Kidney (tissue), 14 donors: Measurements from ENCODE around the gene TBC1D9B. TPM values are rescaled to one million over a fixed set of nuclear protein-coding genes. Genes with fewer than 3 reads are reported as not detected.
A peak's percentile ranks its signal among the peaks of the same experiment; 100 is the strongest.

Experiments used
- DNase-seq, 5 donors: peaks; one replicate each; pipeline ENCODE4 v3.0.0-alpha.2; 2013 to 2020
- FAIRE-seq: peaks from 2 replicates; lab custom pipeline; 2012; peaks lifted over from hg19 to GRCh38; lab: Jason Lieb, UNC
- H3K27ac ChIP-seq, 2 donors: one replicate each; pipeline ENCODE4 v1.7.0; 2013; ENCODE audit warnings: low read depth in 2 of 2, low read length in 2 of 2, inconsistent platforms in 1 of 2
- H3K27me3 ChIP-seq: one replicate; pipeline ENCODE4 v1.7.1; 2013; ENCODE audit warnings: low read length, inconsistent platforms; ENCODE audit not compliant: control insufficient read depth, insufficient read depth
- H3K36me3 ChIP-seq, 3 donors: one replicate each; pipeline versions ENCODE4 v1.7.0 to v1.7.1; 2013; ENCODE audit warnings: low read length in 3 of 3, control low read depth in 1 of 3, inconsistent platforms in 1 of 3; ENCODE audit not compliant: insufficient read depth in 3 of 3, control insufficient read depth in 2 of 3
- H3K4me1 ChIP-seq, 3 donors: one replicate each; pipeline versions ENCODE4 v1.7.0 to v1.7.1; 2013; ENCODE audit warnings: low read length in 3 of 3, inconsistent platforms in 1 of 3, low read depth in 1 of 3; ENCODE audit not compliant: control insufficient read depth in 2 of 3, insufficient read depth in 2 of 3
- H3K4me3 ChIP-seq, 3 donors: one replicate each; pipeline versions ENCODE4 v1.7.0 to v1.8.1; 2013; ENCODE audit warnings: low read length in 3 of 3, control low read depth in 1 of 3, inconsistent platforms in 1 of 3
- H3K9ac ChIP-seq, 3 donors: one replicate each; pipeline versions ENCODE4 v1.7.0 to v1.7.1; 2013; ENCODE audit warnings: low read length in 3 of 3, control low read depth in 1 of 3, inconsistent platforms in 1 of 3
- H3K9me3 ChIP-seq, 3 donors: one replicate each; pipeline versions ENCODE4 v1.7.0 to v1.7.1; 2013; ENCODE audit warnings: low read length in 3 of 3, control low read depth in 1 of 3, inconsistent platforms in 1 of 3; ENCODE audit not compliant: control insufficient read depth in 2 of 3, insufficient read depth in 1 of 3
- CTCF ChIP-seq: IDR thresholded peaks from 3 replicates; pipeline ENCODE4 v1.5.1; 2012; ENCODE audit warnings: mild to moderate bottlenecking, moderate library complexity, borderline replicate concordance; ENCODE audit not compliant: insufficient read depth; ENCODE audit errors: extremely low read depth
- intact Hi-C: fragments of 100-400 bp; cut with DNase I; formaldehyde crosslinking; loops from one replicate; pipeline ENCODE4 v1.11.1; 2022
- polyA plus RNA-seq: library from polyadenylated mRNA; stranded (reverse); fragments of 350-450 nt; fragmentation: Illumina TruSeq; extraction: RNeasy Lipid Tissue Mini Kit (QIAGEN cat#74804); gene quantifications from one replicate; pipeline ENCODE4 v1.2.3, GENCODE V29; 2014; ENCODE audit warnings: low read depth, low replicate concordance; ENCODE audit not compliant: insufficient read depth
- total RNA-seq: library from RNA; stranded (reverse); fragmentation: NEBNext Ultra II Directional; extraction: Animal tissue kit (Norgen Biotek cat#: 25700); gene quantifications from one replicate; pipeline ENCODE4 v1.2.1, GENCODE V29; 2021
- donor health status: control.
- donor health status: control.
- donor health status: control.
- donor health status: control.
- donor health status: control.
- donor health status: DM: yes; HTN: yes; CAD: no.
- donor health status: Normal renal cell carcinoma (clear cell type).

Gene TBC1D9B
- total and polyA plus RNA-seq, 2 donors from 2014 or later: 49.5 to 117 TPM

DNA sequence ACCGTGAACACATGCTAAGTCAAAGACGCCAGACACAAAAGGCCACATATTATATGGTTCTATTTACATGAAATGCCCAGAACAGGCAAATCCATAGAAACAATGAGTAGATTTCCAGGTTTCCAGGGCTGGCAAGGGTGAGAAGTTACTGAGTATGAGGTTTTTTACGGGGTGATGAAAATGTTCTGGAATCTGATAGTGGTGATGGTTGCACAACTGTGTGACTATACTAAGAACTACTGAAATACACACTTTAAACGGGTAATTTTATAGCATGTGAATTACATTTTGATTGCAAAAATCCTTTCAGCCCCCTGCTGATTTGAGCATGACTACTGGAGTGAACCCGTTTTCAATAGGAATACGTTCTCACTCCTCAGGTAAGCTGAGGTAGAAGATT lies 46.7 kb upstream of the TBC1D9B start:
- Histone ChIP-seq H3K27ac (no peak overlapping the region), H3K4me1 (no peaks in the 10 kb centered on the region), H3K9me3 (no peaks in the 10 kb centered on the region), H3K27me3 (no peaks in the 10 kb centered on the region), H3K4me3 (no peak overlapping the region), H3K9ac (no peak overlapping the region), H3K36me3 (peaks cover 0 to 8% (median 2%) of the 10 kb centered on the region in 3 donors)
- FAIRE-seq: no peak
- no peak for DNase-seq
- TF ChIP-seq CTCF: no peak
- intact Hi-C loops: no loop called here

- Histone ChIP-seq H3K9me3 (no peaks in the 10 kb centered on the region), H3K9ac (no peak overlapping the region), H3K27me3 (no peaks in the 10 kb centered on the region), H3K36me3 (peaks cover 0 to 8% (median 2%) of the 10 kb centered on the region in 3 donors), H3K4me1 (no peaks in the 10 kb centered on the region), H3K27ac (no peak overlapping the region), H3K4me3 (no peak overlapping the region)
- no peak for TF ChIP-seq CTCF
- DNase-seq (no peak), FAIRE-seq (no peak)
- intact Hi-C loops: no loop called here
Observed at GRCh38 chr5:179953987-179954386, 46.3 kb upstream of the TBC1D9B start.

GRCh38 chr5:179936976-179937681 lies 29.4 kb upstream of the TBC1D9B start:
- Histone ChIP-seq H3K27me3 (no peaks in the 10 kb centered on the region), H3K4me1 (no peaks in the 10 kb centered on the region), H3K27ac (no peak overlapping the region), H3K9me3 (no peaks in the 10 kb centered on the region), H3K36me3 (no peaks in the 10 kb centered on the region), H3K9ac (no peak overlapping the region), H3K4me3 (no peak overlapping the region)
- peak; percentile 79 for FAIRE-seq
- no peak for TF ChIP-seq CTCF
- no peak for DNase-seq
- intact Hi-C loops: no loop called here
